ENCODE results near the gene OSBPL2.

Gene OSBPL2

GRCh38 chr20:62287759-62288534, 49.6 kb downstream of the OSBPL2 start:
- Histone ChIP-seq H3K4me3 (ENCODE audit: low read depth in 1 of 5, low read length in 5 of 5) (no peak overlapping the region), H3K27me3 (ENCODE audit: control insufficient read depth in 5 of 5, insufficient read depth in 4 of 5, low read length in 5 of 5) (no peaks in the 10 kb centered on the region), H3K9ac (ENCODE audit: low read length in 5 of 5) (no peak overlapping the region), H3K36me3 (ENCODE audit: control insufficient read depth in 5 of 5, insufficient read depth in 5 of 5, low read length in 5 of 5) (peaks cover 0 to 72% (median 58%) of the 10 kb centered on the region in 5 donors), H3K9me3 (ENCODE audit: control insufficient read depth in 5 of 5, low read length in 5 of 5) (no peaks in the 10 kb centered on the region), H3K27ac (ENCODE audit: low read depth, low read length) (no peak overlapping the region), H3K4me1 (ENCODE audit: control insufficient read depth in 5 of 5, insufficient read depth in 5 of 5, low read length in 5 of 5) (peaks cover 0 to 39% (median 9%) of the 10 kb centered on the region in 5 donors)

DNA sequence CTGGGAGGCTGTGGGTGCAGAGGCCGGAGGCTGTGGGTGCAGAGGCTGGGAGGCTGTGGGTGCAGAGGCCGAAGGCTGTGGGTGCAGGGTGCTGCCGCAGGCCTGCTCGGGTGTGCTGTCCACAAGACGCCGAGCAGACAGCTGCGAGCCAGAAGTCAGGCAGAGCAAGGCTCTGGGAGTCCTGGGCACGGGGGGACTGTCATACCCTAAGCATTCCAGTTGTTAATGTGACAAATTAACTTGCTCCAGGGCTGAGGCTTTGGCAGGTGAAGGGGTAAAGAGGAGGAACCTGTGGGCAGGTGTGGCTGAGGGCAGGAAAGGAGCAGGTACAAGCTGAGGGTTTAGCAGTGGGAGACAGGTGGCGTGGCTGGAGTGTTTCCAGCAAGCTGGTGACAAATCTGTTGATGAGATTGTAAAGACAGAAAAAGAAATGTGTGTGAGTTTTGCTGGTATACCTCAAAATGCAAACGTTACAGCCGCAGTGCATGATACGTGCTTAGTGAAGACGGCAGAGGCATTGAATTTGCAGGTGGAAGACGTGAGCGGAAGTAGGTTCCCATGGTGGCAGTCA, 50.3 kb downstream of the OSBPL2 start:
- Histone ChIP-seq H3K9me3 (ENCODE audit: control insufficient read depth in 5 of 5, low read length in 5 of 5) (no peaks in the 10 kb centered on the region), H3K36me3 (ENCODE audit: control insufficient read depth in 5 of 5, insufficient read depth in 5 of 5, low read length in 5 of 5) (peaks cover 0 to 71% (median 62%) of the 10 kb centered on the region in 5 donors), H3K9ac (ENCODE audit: low read length in 5 of 5) (no peak overlapping the region), H3K27me3 (ENCODE audit: control insufficient read depth in 5 of 5, insufficient read depth in 4 of 5, low read length in 5 of 5) (no peaks in the 10 kb centered on the region), H3K27ac (ENCODE audit: low read depth, low read length) (no peak overlapping the region), H3K4me3 (ENCODE audit: low read depth in 1 of 5, low read length in 5 of 5) (no peak overlapping the region), H3K4me1 (ENCODE audit: control insufficient read depth in 5 of 5, insufficient read depth in 5 of 5, low read length in 5 of 5) (peaks cover 0 to 32% (median 3%) of the 10 kb centered on the region in 5 donors)

DNA sequence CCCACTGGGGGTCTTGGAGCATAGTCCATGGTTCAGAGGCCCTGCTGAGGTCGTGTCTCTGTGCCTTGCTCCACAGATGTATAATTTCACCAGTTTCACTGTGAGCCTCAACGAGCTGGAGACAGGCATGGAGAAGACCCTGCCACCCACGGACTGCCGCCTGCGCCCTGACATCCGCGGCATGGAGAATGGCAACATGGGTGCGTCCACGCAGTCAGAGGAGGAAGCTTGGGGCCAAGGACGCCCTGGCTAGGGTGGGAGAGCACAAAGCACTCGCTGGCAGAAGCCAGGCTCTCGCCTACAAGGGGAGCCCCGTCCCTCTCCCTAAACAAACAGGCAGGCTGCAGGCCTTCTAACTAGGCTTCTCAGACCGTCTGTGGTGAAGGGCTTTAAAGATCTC, 50.8 kb downstream of the OSBPL2 start:
- no peak overlapping the region for H3K4me3 ChIP-seq (ENCODE audit: low read depth in 1 of 5, low read length in 5 of 5)
- no peaks in the 10 kb centered on the region for H3K9me3 ChIP-seq (ENCODE audit: control insufficient read depth in 5 of 5, low read length in 5 of 5)
- peaks cover 0 to 28% (median 3%) of the 10 kb centered on the region in 5 donors for H3K4me1 ChIP-seq (ENCODE audit: control insufficient read depth in 5 of 5, insufficient read depth in 5 of 5, low read length in 5 of 5)
- H3K36me3 ChIP-seq (ENCODE audit: control insufficient read depth in 5 of 5, insufficient read depth in 5 of 5, low read length in 5 of 5), result peaks cover 3 to 71% (median 62%) of the 10 kb centered on the region in 5 donors
- no peak overlapping the region for H3K9ac ChIP-seq (ENCODE audit: low read length in 5 of 5)
- no peak overlapping the region for H3K27ac ChIP-seq (ENCODE audit: low read depth, low read length)
- no peaks in the 10 kb centered on the region for H3K27me3 ChIP-seq (ENCODE audit: control insufficient read depth in 5 of 5, insufficient read depth in 4 of 5, low read length in 5 of 5)

DNA sequence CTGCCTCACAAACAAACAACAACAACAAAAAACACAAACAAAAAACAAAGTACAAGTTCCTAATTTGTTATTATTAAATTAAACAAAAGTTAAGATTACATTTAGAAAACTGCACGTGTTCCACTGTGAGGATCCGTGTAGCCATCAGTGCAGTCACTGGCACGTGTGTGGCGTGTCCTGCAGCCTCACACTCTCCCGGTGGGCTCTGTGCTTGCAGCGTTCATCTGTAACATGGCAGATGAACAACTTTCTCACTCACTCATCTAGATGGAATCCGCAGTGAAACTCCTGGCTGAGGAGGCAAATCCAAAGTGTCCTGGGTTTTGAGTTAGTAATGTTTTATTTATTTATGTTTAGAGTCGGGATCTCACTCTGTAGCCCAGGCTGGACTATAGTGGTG, 51.6 kb downstream of the OSBPL2 start:
- Histone ChIP-seq H3K27me3 (ENCODE audit: control insufficient read depth in 5 of 5, insufficient read depth in 4 of 5, low read length in 5 of 5) (no peaks in the 10 kb centered on the region), H3K36me3 (ENCODE audit: control insufficient read depth in 5 of 5, insufficient read depth in 5 of 5, low read length in 5 of 5) (peaks cover 3 to 72% (median 65%) of the 10 kb centered on the region in 5 donors), H3K9me3 (ENCODE audit: control insufficient read depth in 5 of 5, low read length in 5 of 5) (no peaks in the 10 kb centered on the region)

DNA sequence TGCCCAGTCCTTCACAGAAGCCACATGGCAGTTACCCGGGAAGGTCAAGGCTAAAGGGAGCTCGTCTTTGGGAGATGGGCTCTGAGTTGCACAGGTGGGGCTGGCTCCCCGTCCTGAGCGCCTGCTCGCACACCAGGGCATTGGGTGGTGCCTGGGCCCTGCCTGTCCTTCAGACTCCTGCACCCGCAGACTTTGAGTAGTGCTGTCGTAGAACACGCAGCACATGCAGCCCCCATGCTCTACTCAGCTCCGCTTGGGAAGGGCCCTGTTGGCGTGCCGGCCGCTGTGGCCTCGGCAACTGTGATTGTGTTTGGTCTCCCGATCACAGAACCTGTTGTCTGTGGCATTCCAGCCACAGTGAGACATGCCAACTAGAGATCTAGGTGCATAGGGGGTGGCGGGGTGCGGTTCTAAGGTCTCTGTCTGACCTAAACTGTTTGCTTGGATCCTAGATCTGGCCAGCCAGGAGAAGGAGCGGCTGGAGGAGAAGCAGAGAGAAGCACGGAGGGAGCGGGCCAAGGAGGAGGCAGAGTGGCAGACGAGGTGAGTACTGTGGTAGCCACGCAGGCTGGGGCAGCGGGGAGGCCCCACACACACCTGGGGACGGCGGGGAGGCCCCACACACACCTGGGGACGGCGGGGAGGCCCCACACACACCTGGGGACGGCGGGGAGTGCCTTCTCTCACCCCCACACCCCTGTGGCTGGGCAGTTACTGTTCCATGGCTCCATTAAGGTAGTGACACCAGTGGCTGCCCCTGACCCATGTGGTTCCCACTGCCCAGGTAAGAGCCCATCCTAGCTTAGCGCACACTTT, 53.1 kb downstream of the OSBPL2 start:
- Histone ChIP-seq H3K27me3 (ENCODE audit: control insufficient read depth in 5 of 5, insufficient read depth in 4 of 5, low read length in 5 of 5) (no peaks in the 10 kb centered on the region), H3K4me1 (ENCODE audit: control insufficient read depth in 5 of 5, insufficient read depth in 5 of 5, low read length in 5 of 5) (peaks cover 0 to 16% (median 1%) of the 10 kb centered on the region in 5 donors), H3K9ac (ENCODE audit: low read length in 5 of 5) (peak overlapping the region in 1 of 5 donors; percentile 35), H3K4me3 (ENCODE audit: low read depth in 1 of 5, low read length in 5 of 5) (no peak overlapping the region), H3K36me3 (ENCODE audit: control insufficient read depth in 5 of 5, insufficient read depth in 5 of 5, low read length in 5 of 5) (peaks cover 3 to 71% (median 66%) of the 10 kb centered on the region in 5 donors), H3K27ac (ENCODE audit: low read depth, low read length) (no peak overlapping the region), H3K9me3 (ENCODE audit: control insufficient read depth in 5 of 5, low read length in 5 of 5) (no peaks in the 10 kb centered on the region)

More for the DNA sequence above, 51.6 kb downstream of the OSBPL2 start:
- Histone ChIP-seq H3K27ac (ENCODE audit: low read depth, low read length) (no peak overlapping the region), H3K4me3 (ENCODE audit: low read depth in 1 of 5, low read length in 5 of 5) (no peak overlapping the region), H3K9ac (ENCODE audit: low read length in 5 of 5) (no peak overlapping the region), H3K4me1 (ENCODE audit: control insufficient read depth in 5 of 5, insufficient read depth in 5 of 5, low read length in 5 of 5) (peaks cover 0 to 28% (median 3%) of the 10 kb centered on the region in 5 donors)

- peaks cover 3 to 73% (median 66%) of the 10 kb centered on the region in 5 donors for H3K36me3 ChIP-seq (ENCODE audit: control insufficient read depth in 5 of 5, insufficient read depth in 5 of 5, low read length in 5 of 5)
- H3K9ac ChIP-seq (ENCODE audit: low read length in 5 of 5), result peak overlapping the region in 1 of 5 donors; percentile 35
- H3K4me1 ChIP-seq (ENCODE audit: control insufficient read depth in 5 of 5, insufficient read depth in 5 of 5, low read length in 5 of 5), result peaks cover 0 to 10% (median under 1%) of the 10 kb centered on the region in 5 donors
- H3K27ac ChIP-seq (ENCODE audit: low read depth, low read length), result no peak overlapping the region
- H3K4me3 ChIP-seq (ENCODE audit: low read depth in 1 of 5, low read length in 5 of 5), result no peak overlapping the region
- H3K27me3 ChIP-seq (ENCODE audit: control insufficient read depth in 5 of 5, insufficient read depth in 4 of 5, low read length in 5 of 5), result no peaks in the 10 kb centered on the region
- no peaks in the 10 kb centered on the region for H3K9me3 ChIP-seq (ENCODE audit: control insufficient read depth in 5 of 5, low read length in 5 of 5)
Measured at GRCh38 chr20:62292108-62292507, 53.8 kb downstream of the OSBPL2 start.

DNA sequence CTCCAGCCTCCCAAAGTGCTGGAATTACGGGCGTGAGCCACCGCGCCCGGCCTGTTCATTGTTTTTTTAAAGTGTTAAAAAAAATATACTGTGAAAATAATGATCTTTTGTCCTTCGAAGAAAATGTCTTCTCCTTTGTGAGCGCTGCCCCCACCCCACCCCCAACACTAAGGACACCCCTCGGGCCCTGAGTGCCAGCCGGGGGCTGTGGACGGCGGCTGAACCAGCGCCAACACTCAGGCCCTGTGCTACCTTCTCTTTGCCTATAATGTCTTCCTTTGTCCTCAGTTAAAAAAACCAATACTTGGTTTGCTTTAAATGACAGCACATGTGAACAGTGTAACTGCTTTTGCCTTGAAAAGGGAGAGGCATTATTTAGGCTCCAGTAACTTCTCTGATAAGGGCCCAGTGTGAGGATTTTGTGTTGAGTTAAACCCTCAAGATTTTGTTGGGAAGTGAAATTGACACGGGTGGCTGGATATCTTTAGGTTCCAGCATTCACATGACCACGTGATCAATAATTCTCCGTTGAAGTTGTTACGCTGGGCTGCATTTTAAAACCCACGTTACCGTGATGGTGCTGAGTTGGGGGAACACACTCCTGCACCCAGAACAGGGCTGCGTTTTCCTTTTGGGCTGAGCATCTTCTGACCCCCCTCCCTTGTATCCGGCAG, 54.9 kb downstream of the OSBPL2 start:
- peaks cover 3 to 77% (median 67%) of the 10 kb centered on the region in 5 donors for H3K36me3 ChIP-seq (ENCODE audit: control insufficient read depth in 5 of 5, insufficient read depth in 5 of 5, low read length in 5 of 5)
- no peaks in the 10 kb centered on the region for H3K27me3 ChIP-seq (ENCODE audit: control insufficient read depth in 5 of 5, insufficient read depth in 4 of 5, low read length in 5 of 5)
- no peaks in the 10 kb centered on the region for H3K9me3 ChIP-seq (ENCODE audit: control insufficient read depth in 5 of 5, low read length in 5 of 5)
- H3K27ac ChIP-seq (ENCODE audit: low read depth, low read length), result no peak overlapping the region
- no peak overlapping the region for H3K9ac ChIP-seq (ENCODE audit: low read length in 5 of 5)
- no peak overlapping the region for H3K4me3 ChIP-seq (ENCODE audit: low read depth in 1 of 5, low read length in 5 of 5)
- peaks cover 0 to 6% (median 0%) of the 10 kb centered on the region in 5 donors for H3K4me1 ChIP-seq (ENCODE audit: control insufficient read depth in 5 of 5, insufficient read depth in 5 of 5, low read length in 5 of 5)

DNA sequence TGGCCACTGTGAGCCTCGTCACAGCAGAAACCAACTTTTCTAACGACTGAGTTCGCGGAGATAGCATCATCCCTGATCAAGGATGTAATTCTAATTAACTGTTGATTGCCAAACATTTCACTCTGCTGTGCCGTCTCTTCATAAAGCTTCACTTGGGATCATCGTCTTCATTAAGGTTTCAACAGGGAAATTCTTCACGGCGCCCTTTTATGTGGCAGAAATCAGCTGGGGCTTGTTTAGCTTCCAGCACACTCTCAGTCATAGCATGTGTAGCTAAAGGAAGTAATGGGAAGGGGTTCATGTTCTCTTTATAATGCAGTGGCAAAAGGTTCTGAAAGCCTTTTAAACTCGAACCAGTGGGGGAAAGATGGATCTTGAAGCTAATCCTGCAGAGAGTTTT, 55.6 kb downstream of the OSBPL2 start:
- no peak overlapping the region for H3K27ac ChIP-seq (ENCODE audit: low read depth, low read length)
- H3K4me1 ChIP-seq (ENCODE audit: control insufficient read depth in 5 of 5, insufficient read depth in 5 of 5, low read length in 5 of 5), result peaks cover 0 to 6% (median 0%) of the 10 kb centered on the region in 5 donors
- H3K27me3 ChIP-seq (ENCODE audit: control insufficient read depth in 5 of 5, insufficient read depth in 4 of 5, low read length in 5 of 5), result no peaks in the 10 kb centered on the region
- no peaks in the 10 kb centered on the region for H3K9me3 ChIP-seq (ENCODE audit: control insufficient read depth in 5 of 5, low read length in 5 of 5)
- peaks cover 3 to 72% (median 63%) of the 10 kb centered on the region in 5 donors for H3K36me3 ChIP-seq (ENCODE audit: control insufficient read depth in 5 of 5, insufficient read depth in 5 of 5, low read length in 5 of 5)
- H3K4me3 ChIP-seq (ENCODE audit: low read depth in 1 of 5, low read length in 5 of 5), result no peak overlapping the region
- H3K9ac ChIP-seq (ENCODE audit: low read length in 5 of 5), result no peak overlapping the region

GRCh38 chr20:62294516-62294915, 56.2 kb downstream of the OSBPL2 start:
- Histone ChIP-seq H3K4me1 (ENCODE audit: control insufficient read depth in 5 of 5, insufficient read depth in 5 of 5, low read length in 5 of 5) (peaks cover 0 to 6% (median 0%) of the 10 kb centered on the region in 5 donors), H3K36me3 (ENCODE audit: control insufficient read depth in 5 of 5, insufficient read depth in 5 of 5, low read length in 5 of 5) (peaks cover 3 to 67% (median 57%) of the 10 kb centered on the region in 5 donors), H3K4me3 (ENCODE audit: low read depth in 1 of 5, low read length in 5 of 5) (no peak overlapping the region), H3K9ac (ENCODE audit: low read length in 5 of 5) (no peak overlapping the region), H3K9me3 (ENCODE audit: control insufficient read depth in 5 of 5, low read length in 5 of 5) (no peaks in the 10 kb centered on the region), H3K27me3 (ENCODE audit: control insufficient read depth in 5 of 5, insufficient read depth in 4 of 5, low read length in 5 of 5) (no peaks in the 10 kb centered on the region), H3K27ac (ENCODE audit: low read depth, low read length) (no peak overlapping the region)

All from subcutaneous abdominal adipose tissue (tissue), 5 donors.